ENCODE measurements around the gene FOXL2.
A peak's percentile ranks its signal among the peaks of the same experiment; 100 is the strongest.

The FOXL2 gene

GRCh38 chr3:138914870-138915502 is 32.0 kb downstream of the FOXL2 start:
- Histone ChIP-seq H3K4me1 (ENCODE audit: insufficient read depth, poor library complexity, severe bottlenecking) (peaks cover 8% of the 10 kb centered on the region), H3K9me3 (ENCODE audit: severe bottlenecking) (no peaks in the 10 kb centered on the region), H3K27ac (ENCODE audit: poor library complexity, severe bottlenecking) (peak overlapping the region; percentile 60), H3K36me3 (ENCODE audit: low read depth) (no peaks in the 10 kb centered on the region), H3K4me3 (ENCODE audit: severe bottlenecking) (peak overlapping the region; percentile 45), H3K27me3 (ENCODE audit: insufficient read depth, poor library complexity, severe bottlenecking) (no peaks in the 10 kb centered on the region)
- peak; percentile 8 for ATAC-seq (ENCODE audit: low read depth)
- no peak for DNase-seq (ENCODE audit: low spot score)
- TF ChIP-seq CTCF (IDR thresholded peaks at IDR 0.05; ENCODE audit: poor library complexity, severe bottlenecking): no peak

GRCh38 chr3:138913766-138914165 is 33.2 kb downstream of the FOXL2 start:
- Histone ChIP-seq H3K27ac (ENCODE audit: poor library complexity, severe bottlenecking) (no peak overlapping the region), H3K27me3 (ENCODE audit: insufficient read depth, poor library complexity, severe bottlenecking) (no peaks in the 10 kb centered on the region), H3K9me3 (ENCODE audit: severe bottlenecking) (no peaks in the 10 kb centered on the region), H3K36me3 (ENCODE audit: low read depth) (no peaks in the 10 kb centered on the region), H3K4me3 (ENCODE audit: severe bottlenecking) (no peak overlapping the region), H3K4me1 (ENCODE audit: insufficient read depth, poor library complexity, severe bottlenecking) (peaks cover 8% of the 10 kb centered on the region)
- DNase-seq (ENCODE audit: low spot score) (no peak), ATAC-seq (ENCODE audit: low read depth) (no peak)
- no peak for TF ChIP-seq CTCF (IDR thresholded peaks at IDR 0.05; ENCODE audit: poor library complexity, severe bottlenecking)

GRCh38 chr3:138912237-138912636 is 34.7 kb downstream of the FOXL2 start:
- ATAC-seq (ENCODE audit: low read depth) (no peak), DNase-seq (ENCODE audit: low spot score) (no peak)
- no peak for TF ChIP-seq CTCF (IDR thresholded peaks at IDR 0.05; ENCODE audit: poor library complexity, severe bottlenecking)

GRCh38 chr3:138911621-138912020 is 35.3 kb downstream of the FOXL2 start:
- no peak for ATAC-seq (ENCODE audit: low read depth)
- no peak overlapping the region for H3K27ac ChIP-seq (ENCODE audit: poor library complexity, severe bottlenecking)
- no peaks in the 10 kb centered on the region for H3K36me3 ChIP-seq (ENCODE audit: low read depth)
- H3K4me1 ChIP-seq (ENCODE audit: insufficient read depth, poor library complexity, severe bottlenecking): peaks cover 5% of the 10 kb centered on the region
- no peak for DNase-seq (ENCODE audit: low spot score)
- no peaks in the 10 kb centered on the region for H3K27me3 ChIP-seq (ENCODE audit: insufficient read depth, poor library complexity, severe bottlenecking)
- H3K9me3 ChIP-seq (ENCODE audit: severe bottlenecking): no peaks in the 10 kb centered on the region
- TF ChIP-seq CTCF (IDR thresholded peaks at IDR 0.05; ENCODE audit: poor library complexity, severe bottlenecking): no peak
- H3K4me3 ChIP-seq (ENCODE audit: severe bottlenecking): no peak overlapping the region

More at GRCh38 chr3:138912237-138912636, 34.7 kb downstream of the FOXL2 start:
- H3K9me3 ChIP-seq (ENCODE audit: severe bottlenecking): no peaks in the 10 kb centered on the region
- H3K27ac ChIP-seq (ENCODE audit: poor library complexity, severe bottlenecking): no peak overlapping the region
- H3K36me3 ChIP-seq (ENCODE audit: low read depth): no peaks in the 10 kb centered on the region
- H3K4me3 ChIP-seq (ENCODE audit: severe bottlenecking): no peak overlapping the region
- H3K27me3 ChIP-seq (ENCODE audit: insufficient read depth, poor library complexity, severe bottlenecking): no peaks in the 10 kb centered on the region
- peaks cover 8% of the 10 kb centered on the region for H3K4me1 ChIP-seq (ENCODE audit: insufficient read depth, poor library complexity, severe bottlenecking)

- Histone ChIP-seq H3K9me3 (ENCODE audit: severe bottlenecking) (no peaks in the 10 kb centered on the region), H3K27me3 (ENCODE audit: insufficient read depth, poor library complexity, severe bottlenecking) (no peaks in the 10 kb centered on the region), H3K36me3 (ENCODE audit: low read depth) (no peaks in the 10 kb centered on the region), H3K4me3 (ENCODE audit: severe bottlenecking) (no peak overlapping the region), H3K27ac (ENCODE audit: poor library complexity, severe bottlenecking) (no peak overlapping the region), H3K4me1 (ENCODE audit: insufficient read depth, poor library complexity, severe bottlenecking) (no peaks in the 10 kb centered on the region)
- ATAC-seq (ENCODE audit: low read depth): 0 out of 3 replicates have a peak, but pooled peaks have one; percentile 38
- DNase-seq (ENCODE audit: low spot score): no peak
- TF ChIP-seq CTCF (IDR thresholded peaks at IDR 0.05; ENCODE audit: poor library complexity, severe bottlenecking): no peak
Observed at GRCh38 chr3:138909904-138910303, 37.0 kb downstream of the FOXL2 start.
